Raji (cell line): ENCODE results near the gene DDX27.

Source experiments
- POLR2A ChIP-seq: IDR thresholded peaks from 2 replicates; pipeline ENCODE4 v1.6.1; 2011; ENCODE audit warnings: low read depth, low read length, control low read depth; ENCODE audit not compliant: insufficient read depth

The DDX27 gene

DNA sequence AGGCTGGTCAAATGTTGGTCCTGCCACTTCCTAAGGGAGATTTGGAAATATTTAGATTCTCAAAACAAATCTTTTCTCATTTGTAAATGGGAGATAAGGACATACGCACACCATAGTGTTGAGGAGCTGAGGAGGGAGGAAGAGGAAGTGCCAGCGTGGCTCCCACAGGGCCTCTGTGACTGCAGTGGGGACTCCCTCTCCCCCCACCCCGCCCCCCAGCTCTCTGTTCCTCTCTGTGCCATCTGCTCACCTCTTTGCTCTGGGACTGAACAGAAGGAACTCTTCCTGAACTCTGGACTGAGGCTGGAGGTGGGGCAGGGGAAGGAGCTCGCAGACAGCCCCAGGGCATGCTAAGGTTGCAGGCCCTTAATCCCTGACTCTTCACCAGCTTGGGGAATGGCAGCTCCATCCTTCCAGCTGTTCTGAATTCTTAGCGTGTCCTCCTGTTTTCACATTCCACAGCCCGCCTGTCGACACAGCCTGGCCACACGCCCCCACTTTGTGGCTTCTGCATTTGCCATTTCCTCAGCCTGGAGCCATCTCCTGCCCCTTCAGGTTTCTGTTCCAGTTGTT, 11.4 kb downstream of the DDX27 start:
- TF ChIP-seq POLR2A, result no peak

DNA sequence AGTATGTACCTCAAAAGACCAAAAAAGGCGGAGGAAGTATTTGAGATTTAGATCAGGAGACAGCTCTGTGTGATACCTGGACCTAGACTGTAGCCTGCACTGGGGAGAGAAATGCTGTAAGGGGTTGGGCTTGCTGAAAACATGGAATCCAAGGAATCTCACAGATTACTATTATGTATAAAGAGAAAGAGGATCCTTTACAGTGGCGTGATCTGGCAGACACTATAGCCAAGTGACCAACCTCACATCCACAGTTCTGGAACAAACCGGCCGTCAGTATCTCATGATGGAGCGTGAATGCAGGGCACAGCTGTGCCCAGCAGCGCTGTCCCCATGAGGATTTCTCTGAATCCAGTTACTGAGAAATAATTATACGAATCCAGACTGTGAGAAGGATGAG, 12.3 kb downstream of the DDX27 start:
- no peak for TF ChIP-seq POLR2A

DNA sequence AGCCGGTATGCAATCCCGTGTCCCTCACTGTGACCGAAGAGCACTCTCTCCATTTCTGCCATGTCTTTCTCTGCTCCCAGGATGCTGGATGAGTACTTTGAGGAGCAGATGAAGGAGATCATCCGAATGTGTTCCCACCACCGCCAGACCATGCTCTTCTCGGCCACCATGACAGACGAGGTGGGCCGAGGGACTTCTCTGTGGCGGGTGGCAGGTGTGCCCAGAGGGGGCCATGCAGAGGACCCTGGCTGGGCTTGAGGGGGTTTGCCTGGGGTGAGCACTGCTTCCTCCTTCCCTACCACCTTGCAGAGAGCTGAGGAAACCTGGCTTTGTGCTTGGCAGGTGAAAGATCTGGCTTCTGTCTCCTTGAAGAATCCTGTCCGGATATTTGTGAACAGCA, 14.0 kb downstream of the DDX27 start:
- TF ChIP-seq POLR2A, result no peak

DNA sequence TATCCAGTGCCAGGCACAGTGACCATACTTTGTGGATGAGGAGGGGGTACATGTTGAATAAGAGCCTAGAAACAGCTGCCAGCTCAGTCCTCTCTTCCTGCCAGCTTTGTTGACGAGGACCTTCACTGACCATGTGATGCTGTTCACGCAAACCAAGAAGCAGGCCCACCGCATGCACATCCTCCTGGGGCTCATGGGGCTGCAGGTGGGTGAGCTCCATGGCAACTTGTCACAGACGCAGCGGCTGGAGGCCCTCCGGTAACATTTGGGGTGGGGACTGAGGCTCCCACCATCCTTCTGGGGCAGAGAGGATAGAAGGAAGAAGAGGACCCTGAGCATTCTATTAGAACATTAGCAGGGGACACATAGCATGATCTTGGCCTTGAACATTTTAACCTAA, 15.6 kb downstream of the DDX27 start:
- TF ChIP-seq POLR2A, result no peak

DNA sequence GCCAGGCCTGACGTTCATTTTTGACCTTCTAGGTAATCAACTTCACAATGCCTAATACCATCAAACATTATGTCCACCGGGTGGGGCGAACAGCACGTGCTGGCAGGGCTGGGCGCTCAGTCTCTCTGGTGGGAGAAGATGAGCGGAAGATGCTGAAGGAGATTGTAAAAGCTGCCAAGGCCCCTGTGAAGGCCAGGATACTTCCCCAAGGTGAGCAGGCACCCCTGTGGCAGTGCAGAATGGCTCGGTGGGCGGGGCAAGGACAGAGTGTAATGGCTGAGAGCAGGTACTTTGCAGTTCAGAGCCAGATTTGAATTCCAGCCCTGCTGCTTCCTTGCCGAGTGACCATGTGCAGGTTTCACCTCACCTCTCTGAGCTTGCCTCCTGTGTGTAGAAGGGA, 17.1 kb downstream of the DDX27 start:
- TF ChIP-seq POLR2A, result no peak

DNA sequence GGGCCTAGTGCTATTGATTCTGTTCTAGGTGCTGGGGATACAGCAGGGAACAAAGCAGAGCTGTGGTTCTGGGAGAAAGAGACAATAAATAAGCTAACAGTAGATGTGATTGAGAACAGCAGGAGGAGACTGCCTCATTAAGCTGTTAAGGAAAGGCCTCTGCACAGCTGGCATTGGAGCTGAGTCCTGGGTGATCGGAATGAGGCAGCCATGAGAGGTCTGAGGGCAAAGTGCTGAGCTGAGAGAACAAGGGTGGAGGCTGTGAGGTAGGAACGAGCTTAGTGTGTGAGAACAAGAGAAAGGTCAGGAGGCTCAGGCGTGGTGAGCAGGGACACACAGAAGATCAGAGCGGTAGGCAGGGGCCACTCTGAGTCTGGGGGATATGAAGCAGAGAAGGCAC, 18.3 kb downstream of the DDX27 start:
- no peak for TF ChIP-seq POLR2A

DNA sequence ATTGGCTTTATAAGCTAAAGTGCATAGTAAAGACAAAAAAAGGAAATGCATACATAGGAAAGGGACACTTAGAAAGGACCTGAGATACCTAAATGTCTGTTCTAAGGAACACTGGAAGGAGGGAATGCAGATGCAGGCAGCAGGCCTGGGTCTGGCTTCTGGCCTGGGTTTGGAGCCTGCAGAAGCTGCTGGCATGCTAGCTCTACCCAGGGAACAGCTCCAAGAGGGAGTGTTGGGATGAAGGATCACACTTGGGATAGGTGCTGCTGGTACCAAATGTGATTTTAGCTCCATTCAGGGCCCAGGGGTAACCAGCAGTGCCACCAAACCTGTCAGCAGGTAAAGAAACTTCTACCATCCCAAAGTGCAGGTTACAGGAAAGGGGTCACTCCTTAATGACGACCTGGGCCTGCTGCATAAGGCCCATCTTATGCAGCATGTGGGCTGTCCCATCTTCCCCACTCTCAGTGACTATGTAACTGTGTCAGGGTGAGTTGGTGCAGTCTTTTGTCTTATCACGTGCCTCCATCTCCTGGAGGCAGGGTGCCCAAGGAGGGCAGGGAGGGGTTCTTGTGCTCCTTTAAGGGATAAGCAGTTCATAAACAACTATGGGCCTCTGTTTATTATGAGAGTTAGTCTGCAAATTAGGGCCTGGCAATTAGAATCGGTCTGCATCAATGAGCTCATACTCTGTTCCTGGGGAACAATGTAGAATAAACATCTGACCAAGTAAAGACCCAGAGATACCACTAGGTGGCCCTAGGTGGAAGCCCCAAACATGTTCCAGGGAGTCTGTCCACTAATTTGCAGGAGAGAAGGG, 26.9 kb downstream of the DDX27 start:
- TF ChIP-seq POLR2A, result no peak

DNA sequence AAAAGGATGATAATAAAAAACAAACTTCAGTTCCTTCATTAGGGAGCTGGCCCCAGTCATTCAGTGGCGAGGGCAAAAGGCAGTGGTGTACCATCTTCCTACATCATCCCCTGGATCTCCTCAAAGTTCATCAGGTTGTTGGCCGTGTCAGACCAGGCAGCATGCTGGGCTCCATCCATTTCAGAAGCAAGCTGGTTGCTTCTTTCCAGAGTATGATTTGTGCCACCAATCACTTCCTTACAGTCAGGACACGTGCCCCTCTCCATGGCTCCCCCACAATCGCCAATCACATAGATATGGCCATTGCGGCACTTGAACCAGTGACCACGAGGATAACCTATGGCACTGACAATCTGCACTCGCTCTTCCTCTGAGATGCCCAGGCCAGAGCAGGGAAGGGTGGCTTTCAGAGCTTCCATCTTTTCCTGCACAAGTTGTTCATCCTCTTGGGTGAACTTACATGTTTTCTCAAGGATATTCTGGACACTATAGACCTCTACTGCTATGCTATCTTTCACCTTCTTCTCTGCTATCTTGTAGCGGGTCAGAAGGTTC, 28.0 kb downstream of the DDX27 start:
- no peak for TF ChIP-seq POLR2A

DNA sequence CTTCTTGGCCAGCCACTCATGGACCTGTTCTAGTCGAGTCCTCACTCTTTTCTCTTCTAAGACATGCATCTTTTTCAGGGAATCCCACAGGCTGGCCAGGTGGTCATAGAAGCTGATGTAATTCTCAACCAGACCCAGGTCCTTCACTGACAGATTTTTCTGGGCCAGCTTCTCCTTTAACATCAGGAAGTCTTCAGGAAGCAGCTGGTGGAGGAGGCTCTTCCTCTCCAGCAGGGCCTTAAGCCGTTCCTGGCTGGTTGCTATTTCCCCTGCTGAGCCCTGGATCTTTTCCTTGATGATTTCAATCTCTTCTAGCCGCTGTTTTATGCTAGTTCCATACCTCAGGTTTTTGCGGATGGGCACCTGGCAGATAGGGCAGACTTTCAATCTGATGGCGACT, 28.6 kb downstream of the DDX27 start:
- TF ChIP-seq POLR2A, result no peak

DNA sequence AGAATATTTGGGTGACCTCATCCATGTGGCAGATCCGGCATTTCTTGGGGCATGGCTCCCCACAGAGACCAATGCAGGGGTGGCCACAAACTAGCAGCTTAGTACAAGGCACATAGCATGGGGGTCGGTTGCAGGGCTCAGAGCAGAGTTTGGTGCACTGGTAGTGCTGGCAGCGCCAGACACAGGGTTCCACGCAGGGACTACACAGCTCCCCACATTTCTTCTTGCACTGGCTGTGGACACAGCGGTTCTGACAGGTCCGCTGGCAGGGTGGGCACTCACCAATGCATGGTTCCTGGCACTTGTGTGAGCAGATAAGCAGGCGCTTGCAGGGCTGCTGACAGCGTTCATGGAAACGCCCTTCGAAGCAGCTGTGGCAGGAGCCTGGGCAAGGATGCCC, 29.1 kb downstream of the DDX27 start:
- TF ChIP-seq POLR2A, result no peak

DNA sequence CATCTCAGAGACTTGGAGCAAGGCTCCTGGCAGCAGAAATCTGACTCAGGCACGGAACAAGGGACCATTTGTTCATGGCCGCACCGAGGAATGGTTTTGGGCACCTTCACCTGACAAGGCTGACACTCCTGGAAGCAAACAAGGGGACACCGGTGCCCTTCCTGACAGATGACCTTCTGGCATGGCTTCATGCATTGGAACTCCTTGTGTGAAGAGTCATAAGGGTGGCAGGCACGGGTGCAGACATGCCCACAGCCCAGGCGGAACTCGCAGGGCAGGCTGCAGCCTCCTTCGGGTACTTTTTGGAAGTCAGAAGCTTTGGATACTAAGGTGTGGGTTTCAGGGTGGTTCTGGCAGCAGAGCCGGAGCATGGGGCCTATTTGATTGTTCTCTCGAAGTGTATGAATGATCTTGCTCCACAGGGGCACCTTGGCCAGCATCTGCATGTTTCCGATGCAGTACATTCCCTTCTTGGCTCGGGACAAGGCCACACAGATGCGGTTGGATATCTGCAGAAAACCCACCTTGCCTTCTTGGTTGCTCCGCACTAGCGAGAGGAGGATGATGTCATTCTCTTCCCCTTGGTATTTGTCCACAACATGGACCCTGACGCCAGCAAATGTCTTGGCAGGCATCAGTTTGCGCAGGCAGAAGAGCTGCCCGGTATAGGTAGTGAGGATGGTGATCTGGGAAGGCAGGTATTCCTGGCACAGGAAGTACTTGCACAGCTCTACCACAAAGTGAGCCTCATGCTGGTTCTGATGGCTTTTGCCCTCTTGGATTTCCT, 29.9 kb downstream of the DDX27 start:
- TF ChIP-seq POLR2A, result no peak

DNA sequence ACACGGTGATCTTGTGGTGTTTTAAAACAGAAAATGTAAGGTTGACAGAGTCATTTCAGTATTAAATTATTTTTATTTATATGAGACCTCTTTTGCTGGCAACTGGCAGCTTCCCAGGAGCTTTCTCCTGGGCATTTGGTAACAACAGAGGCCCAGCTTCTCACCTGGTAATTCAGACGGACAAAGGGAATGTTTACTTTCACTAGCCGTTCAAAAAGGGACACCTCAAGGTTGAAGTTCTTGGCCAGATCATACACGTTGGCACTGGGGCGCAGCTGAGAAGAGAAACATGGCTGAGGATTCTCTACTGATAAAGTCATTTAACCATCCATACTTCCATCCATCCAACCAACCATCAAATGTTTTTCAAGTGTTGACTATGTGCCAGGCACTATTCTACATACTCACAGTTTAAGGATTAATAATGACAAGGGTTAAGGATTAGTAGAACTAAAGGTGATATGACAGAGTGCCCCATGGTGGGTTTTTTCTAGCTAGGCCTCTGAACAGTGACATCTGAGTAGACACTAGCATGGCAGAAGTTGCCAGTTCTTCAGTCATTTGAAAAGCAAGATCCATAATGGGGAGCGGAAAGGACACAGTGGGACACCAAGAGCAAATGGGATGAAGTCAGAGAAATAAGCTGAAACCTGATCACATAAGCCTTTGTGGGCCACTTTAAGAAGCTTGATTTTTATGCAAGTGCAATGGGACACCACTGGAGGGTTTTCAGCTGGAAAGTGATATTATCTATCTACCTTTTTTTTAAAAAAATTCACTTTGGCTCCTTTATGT, 33.5 kb downstream of the DDX27 start:
- TF ChIP-seq POLR2A, result no peak

DNA sequence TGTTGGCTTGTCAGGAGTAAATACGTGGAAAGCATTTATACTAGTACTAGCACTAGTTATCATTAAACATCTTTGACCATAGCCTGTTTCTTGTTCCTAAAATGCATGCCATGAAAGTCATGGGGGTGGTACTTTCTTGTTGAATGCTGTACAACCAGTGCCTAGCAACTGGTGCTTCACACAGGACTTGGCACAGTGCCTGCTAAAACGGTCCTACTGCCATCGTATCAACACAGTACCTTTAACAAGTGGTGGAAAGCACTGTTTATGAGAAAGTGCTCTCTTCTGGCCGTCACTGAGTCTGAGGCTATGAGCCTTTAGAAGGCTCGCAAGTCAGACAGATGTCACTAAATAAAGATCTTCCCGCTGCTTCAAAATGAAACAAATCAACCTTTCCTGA, 37.0 kb downstream of the DDX27 start:
- no peak for TF ChIP-seq POLR2A

DNA sequence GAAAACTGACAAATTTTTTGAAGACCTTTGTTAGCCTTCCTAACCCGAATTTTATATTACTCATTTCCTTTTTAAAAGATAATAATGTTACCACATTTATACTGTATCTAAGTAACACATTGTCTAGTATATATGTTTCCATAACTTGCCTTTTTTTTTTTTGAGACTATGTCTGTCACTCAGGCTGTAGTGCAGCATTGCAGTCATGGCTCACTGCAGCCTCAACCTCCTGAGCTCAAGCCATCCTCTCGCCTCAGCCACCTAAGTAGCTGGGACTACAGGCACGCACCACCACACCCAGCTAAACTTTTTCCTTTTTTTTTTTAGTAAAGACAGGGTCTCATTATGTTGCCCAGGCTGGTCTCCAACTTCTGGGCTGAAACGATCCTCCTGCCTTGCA, 40.1 kb downstream of the DDX27 start:
- no peak for TF ChIP-seq POLR2A

DNA sequence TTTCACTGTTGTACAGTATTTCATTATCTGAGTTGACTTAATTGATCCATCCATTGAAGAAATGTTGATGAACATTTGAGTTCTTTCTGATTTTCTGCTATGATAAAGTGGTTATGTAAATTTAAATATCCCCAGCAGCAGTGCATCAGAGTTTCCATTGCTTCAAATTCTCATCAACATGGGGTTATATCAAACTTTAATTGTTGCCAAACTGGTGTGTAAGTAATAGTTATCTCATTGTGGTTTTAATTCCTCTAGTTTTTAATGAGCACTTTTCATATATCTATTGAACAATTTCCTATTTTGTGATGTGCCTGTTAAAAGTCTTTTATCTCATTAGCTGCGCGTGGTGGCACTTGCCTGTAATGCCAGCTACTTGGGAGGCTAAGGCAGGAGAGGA, 40.6 kb downstream of the DDX27 start:
- no peak for TF ChIP-seq POLR2A
